T-helper 2 cell treated with Interferon-gamma antibody and Interleukin-4, amounts not matched to agents 100 ng/mL and 5 ng/mL, for 36 hours (primary cell): Measurements from ENCODE around the gene MED10. TPM values are rescaled to one million over a fixed set of nuclear protein-coding genes. Genes with fewer than 3 reads are reported as not detected.

ENCODE experiments used
- intact Hi-C: fragments of 100-400 bp; cut with micrococcal nuclease; formaldehyde crosslinking; loops from one replicate; pipeline ENCODE4 v1.15.1; 2023
- total RNA-seq: library from RNA; stranded (reverse); gene quantifications from 2 replicates; pipeline ENCODE4 v1.2.3, GENCODE V29; 2022

The MED10 gene
- total RNA-seq, 1 donor from 2014 or later, result 51.1 TPM

- intact Hi-C loops, result no loop called here
Measured at GRCh38 chr5:6353602-6354302, 24.6 kb downstream of the MED10 start.

GRCh38 chr5:6350277-6351090 lies 27.9 kb downstream of the MED10 start:
- intact Hi-C loops, result no loop called here

DNA sequence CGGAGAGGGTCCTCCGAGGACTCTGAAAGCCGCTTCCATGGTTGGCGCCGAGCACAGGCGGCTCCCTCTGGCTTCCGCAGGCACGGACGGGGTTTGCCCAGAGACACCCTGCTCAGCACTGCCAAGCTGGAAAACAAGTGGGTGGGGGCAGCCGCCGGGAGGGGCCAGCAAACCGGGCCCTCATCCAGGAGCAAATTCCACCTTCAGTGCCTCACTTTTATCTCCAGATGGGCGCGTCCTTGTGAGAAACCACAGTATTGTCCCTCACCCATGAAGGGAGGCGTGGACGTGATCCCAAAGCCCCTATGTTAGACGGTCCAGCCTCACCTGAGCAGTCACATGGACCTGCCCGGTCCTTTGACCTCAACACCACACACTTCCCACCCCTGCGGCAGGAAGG lies 29.0 kb downstream of the MED10 start:
- intact Hi-C loops, result no loop called here

DNA sequence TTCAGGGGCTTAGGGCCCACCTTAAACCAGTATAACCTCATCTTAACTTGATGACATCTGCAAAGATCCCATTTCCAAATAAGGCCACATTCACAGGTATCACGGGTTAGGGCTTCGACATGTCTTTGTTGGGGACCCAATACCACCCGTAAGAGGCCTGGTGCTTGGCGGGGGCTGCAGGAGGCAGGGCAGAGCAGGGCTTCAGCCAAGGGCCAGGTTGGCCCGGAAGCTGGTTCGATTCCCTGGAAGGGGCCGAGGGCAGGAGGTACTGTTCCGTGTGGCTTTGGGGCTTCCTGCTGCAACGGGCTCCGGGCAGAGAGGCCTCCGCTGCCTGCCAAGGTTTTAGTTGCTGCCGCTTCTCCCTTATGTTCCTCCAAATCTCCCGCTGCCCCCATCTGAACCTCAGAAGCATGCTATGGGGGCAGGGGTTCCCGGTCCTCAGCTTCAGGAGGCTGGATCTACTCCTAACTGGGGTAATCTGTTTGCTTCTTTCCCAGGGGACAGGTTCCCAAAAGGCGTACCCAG lies 29.8 kb downstream of the MED10 start:
- intact Hi-C loops, result no loop called here

GRCh38 chr5:6347673-6348072 lies 30.7 kb downstream of the MED10 start:
- intact Hi-C loops, result no loop called here

DNA sequence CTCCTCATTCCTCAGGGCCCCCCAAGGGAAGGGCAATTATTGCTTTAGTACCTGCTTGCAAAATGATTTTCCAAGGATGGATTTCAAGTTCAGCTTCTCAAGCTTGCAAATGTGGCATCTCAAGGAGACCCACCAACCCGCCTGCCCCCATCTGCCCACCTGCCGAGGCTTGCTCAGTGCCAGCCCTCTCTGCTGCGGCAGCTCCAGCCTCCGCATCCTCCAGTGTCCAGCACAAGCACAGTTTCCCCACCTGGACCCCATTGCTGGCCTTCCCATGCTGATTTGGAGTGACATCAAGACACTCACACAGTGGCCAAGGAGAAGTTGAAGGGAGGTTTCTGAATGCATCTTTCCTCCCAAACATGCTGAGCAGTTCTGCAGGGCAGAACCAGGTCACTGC lies 31.2 kb downstream of the MED10 start:
- intact Hi-C loops, result no loop called here

DNA sequence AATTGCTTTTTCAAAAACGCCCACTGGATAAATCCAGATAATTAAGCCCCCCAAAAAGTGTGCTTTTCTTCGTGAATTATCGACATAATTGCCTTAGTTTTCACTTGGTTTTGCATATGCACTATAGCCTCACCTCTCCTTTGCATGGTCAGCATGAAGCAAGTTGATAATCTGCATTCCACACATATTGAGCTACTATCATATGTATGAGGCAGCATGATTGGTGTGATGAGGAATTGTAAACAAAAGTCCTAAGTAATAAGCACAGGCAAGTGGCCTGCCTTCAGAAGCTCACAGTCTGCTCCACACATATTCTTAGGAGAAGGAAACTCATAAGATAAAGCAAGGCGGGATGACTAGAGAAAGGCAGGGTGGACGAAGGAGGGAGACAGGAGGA lies 33.8 kb downstream of the MED10 start:
- intact Hi-C loops, result no loop called here

- intact Hi-C loops, result no loop called here
Measured at GRCh38 chr5:6343951-6344592, 34.3 kb downstream of the MED10 start.

- intact Hi-C loops, result no loop called here
Measured at GRCh38 chr5:6342689-6343315, 35.5 kb downstream of the MED10 start.

- intact Hi-C loops, result no loop called here
Measured at GRCh38 chr5:6340100-6340499, 38.2 kb downstream of the MED10 start.

GRCh38 chr5:6338871-6339270 lies 39.5 kb downstream of the MED10 start:
- intact Hi-C loops, result no loop called here

DNA sequence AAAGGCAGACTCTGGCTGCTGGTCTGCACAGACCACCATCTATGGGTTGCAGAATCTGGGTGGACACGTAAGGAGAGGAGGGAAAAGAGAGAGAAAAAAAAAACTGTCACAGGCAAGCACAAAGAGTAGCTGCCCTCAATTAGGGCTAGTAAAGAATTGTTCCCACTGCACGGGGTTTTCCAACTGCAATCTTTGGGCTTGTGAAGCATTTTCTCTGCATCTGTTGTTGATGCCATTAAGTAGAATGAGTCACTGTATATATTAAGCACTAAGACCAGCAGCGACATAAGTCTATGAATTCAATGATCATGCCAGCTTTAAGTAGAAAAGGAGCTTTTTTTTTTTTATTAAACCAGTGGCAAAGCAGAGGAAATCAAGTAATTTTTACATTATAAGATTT lies 40.2 kb downstream of the MED10 start:
- intact Hi-C loops, result no loop called here

GRCh38 chr5:6333182-6333905 lies 45.0 kb downstream of the MED10 start:
- intact Hi-C loops, result no loop called here

GRCh38 chr5:6328173-6328572 lies 50.2 kb downstream of the MED10 start:
- intact Hi-C loops, result no loop called here

- intact Hi-C loops, result no loop called here
Measured at GRCh38 chr5:6326776-6327175, 51.6 kb downstream of the MED10 start.

DNA sequence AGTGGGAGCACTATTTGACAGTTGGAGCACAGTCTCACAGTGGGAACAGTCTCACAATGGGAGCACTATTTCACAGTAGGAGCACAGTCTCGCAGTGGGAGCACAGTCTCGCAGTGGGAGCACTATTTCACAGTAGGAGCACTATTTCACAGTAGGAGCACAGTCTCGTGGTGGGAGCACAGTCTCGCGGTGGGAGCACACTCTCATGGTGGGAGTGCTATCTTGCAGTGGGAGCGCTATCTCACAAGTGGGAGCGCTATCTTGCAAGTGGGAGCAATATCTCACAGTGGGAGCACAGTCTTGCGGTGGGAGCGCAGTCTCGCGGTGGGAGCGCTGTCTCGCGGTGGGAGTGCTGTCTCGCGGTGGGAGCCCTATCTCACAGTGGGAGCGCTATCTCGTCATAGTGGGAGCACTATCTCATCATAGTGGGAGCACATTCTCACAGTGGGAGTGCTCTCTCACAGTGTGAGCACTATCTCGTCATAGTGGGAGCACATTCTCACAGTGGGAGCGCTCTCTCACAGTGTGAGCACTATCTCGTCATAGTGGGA lies 56.1 kb downstream of the MED10 start:
- intact Hi-C loops, result no loop called here

Other genes with a start within 250 kb of the MED10 start
- gene UBE2QL1, start 70.3 kb upstream of the MED10 start, total RNA-seq, result not detected in 2 replicates